ENCODE results near the gene SVIL. TPM values are rescaled to one million over a fixed set of nuclear protein-coding genes. Genes with fewer than 3 reads are reported as not detected.

Gene SVIL
- total and polyA plus RNA-seq, 8 donors, result 8.6 to 53.8 (median 20.4) TPM

DNA sequence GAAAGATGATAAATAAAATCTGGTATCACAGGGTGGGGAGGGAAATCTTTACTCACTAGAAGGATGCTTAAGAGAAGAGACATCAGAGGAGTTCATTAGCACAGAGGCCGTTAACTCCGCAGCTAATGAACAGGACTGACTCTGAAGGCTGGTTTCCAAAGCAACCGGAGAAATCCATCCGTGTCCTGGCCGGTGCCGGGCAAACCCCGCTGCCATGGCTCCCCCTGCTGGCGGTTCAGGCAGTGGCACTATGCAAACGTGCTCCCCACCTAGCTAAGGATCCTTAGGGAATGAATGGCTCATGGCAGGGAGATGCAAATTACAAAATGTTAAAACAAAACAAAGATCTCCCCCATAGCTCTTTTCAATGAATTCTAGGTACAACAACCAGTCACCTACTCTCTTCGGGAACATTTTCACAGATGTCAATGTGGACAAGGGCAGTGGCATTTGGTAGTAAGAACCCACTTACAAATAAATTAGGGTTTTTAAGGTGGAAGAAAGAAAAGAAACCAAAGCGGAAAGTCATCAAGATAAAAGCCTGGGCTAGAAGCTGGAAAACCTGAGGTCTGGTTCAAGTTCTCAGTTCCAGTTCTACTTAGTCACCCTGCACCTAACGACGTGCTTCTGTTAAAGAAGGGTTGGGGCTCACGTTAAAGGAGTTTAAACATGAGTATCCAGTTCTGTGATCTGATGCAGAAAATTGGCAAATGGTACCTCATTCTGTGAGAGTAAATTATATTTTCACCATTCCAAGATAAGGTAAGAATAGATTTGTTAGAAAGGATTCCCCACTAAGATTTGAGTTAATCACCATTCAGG, 138.2 kb downstream of the SVIL start:
- Histone ChIP-seq H3K9me3 (no peaks in the 10 kb centered on the region), H3K4me1 (no peaks in the 10 kb centered on the region), H3K27me3 (no peaks in the 10 kb centered on the region), H3K4me3 (no peak overlapping the region), H3K36me3 (peaks cover 0 to 25% (median 2%) of the 10 kb centered on the region in 3 donors), H3K27ac (no peak overlapping the region)
- intact Hi-C loops (cut with DNase I), result loop anchor here in 1 of 3 donors (10.0 kb wide), 1 partner anchor 98 kb away; no protein-coding TSS in a partner anchor
- TF ChIP-seq, protein P1, sequence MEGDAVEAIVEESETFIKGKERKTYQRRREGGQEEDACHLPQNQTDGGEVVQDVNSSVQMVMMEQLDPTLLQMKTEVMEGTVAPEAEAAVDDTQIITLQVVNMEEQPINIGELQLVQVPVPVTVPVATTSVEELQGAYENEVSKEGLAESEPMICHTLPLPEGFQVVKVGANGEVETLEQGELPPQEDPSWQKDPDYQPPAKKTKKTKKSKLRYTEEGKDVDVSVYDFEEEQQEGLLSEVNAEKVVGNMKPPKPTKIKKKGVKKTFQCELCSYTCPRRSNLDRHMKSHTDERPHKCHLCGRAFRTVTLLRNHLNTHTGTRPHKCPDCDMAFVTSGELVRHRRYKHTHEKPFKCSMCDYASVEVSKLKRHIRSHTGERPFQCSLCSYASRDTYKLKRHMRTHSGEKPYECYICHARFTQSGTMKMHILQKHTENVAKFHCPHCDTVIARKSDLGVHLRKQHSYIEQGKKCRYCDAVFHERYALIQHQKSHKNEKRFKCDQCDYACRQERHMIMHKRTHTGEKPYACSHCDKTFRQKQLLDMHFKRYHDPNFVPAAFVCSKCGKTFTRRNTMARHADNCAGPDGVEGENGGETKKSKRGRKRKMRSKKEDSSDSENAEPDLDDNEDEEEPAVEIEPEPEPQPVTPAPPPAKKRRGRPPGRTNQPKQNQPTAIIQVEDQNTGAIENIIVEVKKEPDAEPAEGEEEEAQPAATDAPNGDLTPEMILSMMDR (IDR thresholded peaks at IDR 0.05), result peak; percentile 85 to 95 (median 91)
- DNase-seq (peak; percentile 63 to 96 (median 79)), ATAC-seq (peak; percentile 90 to 99 (median 96)), FAIRE-seq (no peak)
- 27 to 30% methylated on average over 14 of the region's 14 CpGs for WGBS, 2 donors

DNA sequence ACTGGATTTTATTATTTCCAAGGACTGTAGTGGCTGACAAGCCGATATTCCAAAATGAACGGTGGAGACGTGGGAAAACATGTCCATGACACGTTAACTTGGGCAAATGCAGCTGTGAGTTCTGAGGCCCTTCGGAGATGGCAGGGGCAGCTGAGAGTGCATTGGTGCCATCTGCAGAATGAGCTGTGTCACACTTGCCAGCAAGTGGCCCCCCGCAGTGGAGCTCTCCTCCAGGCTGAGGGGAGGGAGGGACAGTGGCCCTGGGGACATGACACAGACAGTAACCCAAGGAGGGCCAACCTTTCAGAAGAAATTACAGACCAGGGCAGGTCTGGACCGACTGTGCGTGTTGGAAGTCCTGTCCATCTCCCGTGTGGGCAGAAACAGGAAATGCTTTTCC, 139.4 kb downstream of the SVIL start:
- TF ChIP-seq, protein P1 (IDR thresholded peaks at IDR 0.05), result no peak
- no peaks in the 10 kb centered on the region for H3K4me1 ChIP-seq
- no peaks in the 10 kb centered on the region for H3K27me3 ChIP-seq
- ATAC-seq (peak in 1 of 4 donors; percentile 11), DNase-seq (no peak), FAIRE-seq (no peak)
- H3K4me3 ChIP-seq, result no peak overlapping the region
- 80 to 82% methylated on average over 9 of the region's 9 CpGs for WGBS, 2 donors
- no peaks in the 10 kb centered on the region for H3K9me3 ChIP-seq
- intact Hi-C loops (cut with DNase I), result loop anchor here in 1 of 3 donors (10.0 kb wide), 1 partner anchor 99 kb away; no protein-coding TSS in a partner anchor
- no peak overlapping the region for H3K27ac ChIP-seq
- peaks cover 0 to 25% (median 2%) of the 10 kb centered on the region in 3 donors for H3K36me3 ChIP-seq

DNA sequence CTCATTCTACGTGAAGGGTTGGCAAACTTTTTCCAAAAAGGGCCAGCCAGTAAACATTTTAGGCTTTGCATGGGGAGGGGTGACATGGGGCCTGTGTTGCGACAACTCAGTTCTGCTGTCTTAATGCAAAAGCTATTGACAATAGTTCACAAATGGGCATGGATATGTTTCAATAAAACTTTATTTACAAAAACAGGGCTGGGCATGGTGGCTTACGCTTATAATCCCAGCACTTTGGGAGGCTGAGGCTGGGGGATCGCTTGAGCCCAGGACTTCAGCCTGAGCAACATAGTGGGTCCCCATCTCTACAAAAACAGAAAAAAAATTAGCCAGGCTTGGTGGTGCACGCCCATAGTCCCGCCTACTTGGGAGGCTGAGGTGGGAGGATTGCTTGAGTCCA, 141.1 kb downstream of the SVIL start:
- H3K9me3 ChIP-seq, result no peaks in the 10 kb centered on the region
- ATAC-seq, result no peak
- WGBS, 2 donors, result 97% methylated on average over 6 of the region's 6 CpGs
- H3K4me3 ChIP-seq, result no peak overlapping the region
- intact Hi-C loops (cut with DNase I), result loop anchor here in 1 of 3 donors (10.0 kb wide), 1 partner anchor 101 kb away; no protein-coding TSS in a partner anchor
- TF ChIP-seq, protein P1 (IDR thresholded peaks at IDR 0.05), result no peak
- H3K27ac ChIP-seq, result no peak overlapping the region
- peaks cover 0 to 28% (median 2%) of the 10 kb centered on the region in 3 donors for H3K36me3 ChIP-seq
- DNase-seq, result no peak
- no peaks in the 10 kb centered on the region for H3K4me1 ChIP-seq
- no peak for FAIRE-seq
- H3K27me3 ChIP-seq, result no peaks in the 10 kb centered on the region

DNA sequence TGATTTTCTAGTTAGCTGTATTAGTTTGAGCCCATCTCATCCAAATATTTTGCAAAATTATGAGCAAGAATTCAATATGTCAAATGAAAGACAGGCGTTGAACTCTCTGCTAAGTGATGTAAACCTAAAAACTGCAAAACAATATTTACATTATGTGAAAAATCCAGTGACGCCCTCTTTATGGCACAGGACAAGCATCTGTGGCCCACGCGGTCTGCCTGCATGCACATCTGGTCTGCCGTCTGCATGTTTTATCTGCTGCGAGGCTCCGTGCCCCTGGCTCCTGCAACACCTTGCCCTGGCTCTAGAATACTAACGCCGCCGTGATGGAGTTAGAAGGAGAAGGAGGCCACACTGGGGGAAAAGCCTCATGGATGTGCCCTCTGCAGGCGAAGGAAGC, 142.0 kb downstream of the SVIL start:
- Histone ChIP-seq H3K4me3 (no peak overlapping the region), H3K4me1 (no peaks in the 10 kb centered on the region), H3K27me3 (no peaks in the 10 kb centered on the region), H3K36me3 (peaks cover 0 to 37% (median 2%) of the 10 kb centered on the region in 3 donors), H3K27ac (no peak overlapping the region), H3K9me3 (no peaks in the 10 kb centered on the region)
- no peak for ATAC-seq
- intact Hi-C loops (cut with DNase I), result loop anchor here in 1 of 3 donors (10.0 kb wide), 1 partner anchor 102 kb away; no protein-coding TSS in a partner anchor
- no peak for DNase-seq
- TF ChIP-seq, protein P1 (IDR thresholded peaks at IDR 0.05), result no peak
- FAIRE-seq, result no peak
- WGBS, 2 donors, result 93% methylated on average over 11 of the region's 11 CpGs

All from pancreas (tissue), 10 donors.